NCI-H1694 treated with DMSO at 0.1 percent for 48 hours (cell line): ENCODE measurements around the gene SLC35F4.

Experiments
- DNase-seq: peaks from one replicate; lab custom pipeline; 2025; lab: John Stamatoyannopoulos, UW

Gene SLC35F4

DNA sequence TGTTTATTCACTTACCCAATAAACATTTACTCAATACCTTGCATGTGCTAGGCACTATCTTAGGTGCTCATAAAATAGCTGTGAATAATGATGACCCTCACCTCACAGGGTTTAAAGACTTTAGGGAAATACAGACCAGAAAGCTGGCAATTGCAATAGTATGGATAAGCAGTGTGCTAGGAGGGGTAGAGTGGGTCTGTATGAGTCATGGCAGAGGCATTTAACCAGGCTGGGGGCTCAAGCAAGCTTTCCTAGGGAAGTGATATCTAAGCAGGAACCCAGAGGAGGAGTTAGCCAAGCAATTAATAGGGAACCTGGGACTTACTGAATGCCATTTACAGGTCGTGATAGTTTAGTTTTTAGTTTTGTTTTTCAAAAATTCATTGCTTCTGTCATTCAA is 248.4 kb downstream of the SLC35F4 start:
- no peak for DNase-seq

- DNase-seq: no peak
Observed at GRCh38 chr14:57612946-57613345, 252.9 kb downstream of the SLC35F4 start.

DNA sequence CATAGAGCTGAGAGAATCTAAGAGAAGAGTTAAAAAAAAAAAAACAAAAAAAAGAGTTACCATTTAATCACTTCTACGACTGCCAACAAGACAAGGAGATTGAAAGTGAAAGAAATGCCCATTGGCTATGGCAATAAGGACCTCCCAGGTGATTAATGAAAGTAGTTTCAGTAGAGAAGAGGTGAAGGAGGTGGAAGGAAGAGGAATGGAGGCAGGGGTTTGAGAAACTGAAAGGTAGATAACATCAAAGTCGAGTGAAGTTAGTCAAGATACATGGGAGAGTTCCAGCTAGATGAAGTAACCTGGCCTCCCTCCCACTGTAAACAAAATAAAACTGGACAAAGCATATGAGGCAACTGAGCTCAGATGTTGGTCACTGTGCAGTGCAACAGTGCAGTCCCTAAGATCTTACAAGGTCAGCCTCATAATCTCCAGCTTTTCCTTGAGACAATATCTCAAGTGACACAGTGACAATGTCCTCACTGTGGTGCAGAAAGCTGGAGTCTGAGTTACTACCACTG is 254.3 kb downstream of the SLC35F4 start:
- no peak for DNase-seq

DNA sequence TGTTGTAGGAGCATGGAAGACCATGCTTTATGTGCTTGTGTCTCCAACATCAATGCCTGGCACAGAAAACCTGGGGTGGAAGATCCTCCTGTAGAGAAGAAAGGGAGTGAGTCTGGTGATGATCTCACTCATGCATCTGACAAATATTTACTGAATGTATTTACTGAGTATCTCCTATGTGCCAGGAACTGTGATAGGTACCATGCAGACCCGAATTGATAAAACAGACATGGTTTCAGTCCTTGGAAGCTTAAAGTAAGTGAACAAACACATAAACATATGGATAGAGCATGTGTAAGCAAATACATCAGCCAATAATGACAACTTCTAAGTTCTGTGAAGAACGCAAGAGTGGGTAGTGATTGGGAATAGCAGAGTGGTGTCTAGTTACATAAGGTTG is 255.3 kb downstream of the SLC35F4 start:
- DNase-seq: no peak

GRCh38 chr14:57609192-57610075 is 256.5 kb downstream of the SLC35F4 start:
- DNase-seq: peak; percentile 22

DNA sequence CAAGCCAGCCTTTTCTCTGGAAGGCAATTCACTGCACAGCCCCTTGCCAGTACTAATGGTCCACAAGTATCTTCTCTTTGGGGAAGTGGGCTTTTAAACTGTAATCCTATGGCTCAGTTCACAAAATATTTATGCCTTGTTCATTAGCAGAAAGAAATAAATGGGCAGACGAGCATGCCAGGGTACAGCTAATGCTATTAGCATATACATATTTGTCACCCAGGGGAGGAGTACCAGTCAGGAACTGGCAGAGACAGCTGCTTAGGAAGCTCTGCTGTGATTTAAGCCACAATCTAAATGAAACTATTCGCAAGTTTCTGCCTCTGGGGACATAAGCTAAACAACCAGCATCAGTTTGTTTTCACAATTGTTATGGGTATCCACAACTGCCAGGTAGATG is 258.8 kb downstream of the SLC35F4 start:
- DNase-seq: no peak

DNA sequence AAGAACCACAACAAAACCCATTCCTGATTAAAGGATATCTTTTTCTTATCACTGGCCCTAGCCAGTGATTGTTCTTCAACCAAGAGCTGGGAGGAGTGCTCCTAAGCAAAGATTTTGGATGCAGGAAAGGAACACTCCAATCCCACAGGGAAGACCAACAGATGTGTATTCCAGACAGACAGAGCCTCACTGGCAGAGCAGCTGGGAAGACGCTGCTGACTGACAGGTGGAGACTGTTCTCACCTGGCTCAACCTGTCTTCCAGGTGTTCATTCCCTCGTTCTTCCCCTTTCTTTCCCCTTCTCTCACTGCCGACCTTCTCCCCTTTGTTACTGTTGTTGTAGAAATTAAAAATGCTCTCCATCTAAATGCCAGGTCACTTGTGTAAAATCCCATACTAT is 282.5 kb downstream of the SLC35F4 start:
- DNase-seq: no peak

DNA sequence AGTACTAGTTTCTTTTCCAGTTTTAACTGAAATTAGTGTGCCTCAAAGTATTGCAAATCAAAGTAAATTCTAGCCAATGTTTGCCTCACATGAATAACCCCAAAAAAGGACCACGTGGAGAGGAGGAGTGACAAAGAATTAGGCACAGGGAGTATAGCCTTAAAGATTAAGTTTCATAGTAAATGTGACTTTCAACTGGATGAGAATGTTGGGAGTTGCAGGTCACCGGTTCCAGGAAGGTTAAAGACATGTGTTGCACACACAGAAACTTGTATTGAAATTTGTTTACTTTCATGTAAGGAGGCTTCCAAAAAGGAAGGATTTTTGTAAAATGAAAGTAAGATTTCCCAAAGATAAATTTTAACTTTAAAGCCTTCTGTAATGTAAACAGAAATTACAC is 283.1 kb downstream of the SLC35F4 start:
- DNase-seq: no peak

DNA sequence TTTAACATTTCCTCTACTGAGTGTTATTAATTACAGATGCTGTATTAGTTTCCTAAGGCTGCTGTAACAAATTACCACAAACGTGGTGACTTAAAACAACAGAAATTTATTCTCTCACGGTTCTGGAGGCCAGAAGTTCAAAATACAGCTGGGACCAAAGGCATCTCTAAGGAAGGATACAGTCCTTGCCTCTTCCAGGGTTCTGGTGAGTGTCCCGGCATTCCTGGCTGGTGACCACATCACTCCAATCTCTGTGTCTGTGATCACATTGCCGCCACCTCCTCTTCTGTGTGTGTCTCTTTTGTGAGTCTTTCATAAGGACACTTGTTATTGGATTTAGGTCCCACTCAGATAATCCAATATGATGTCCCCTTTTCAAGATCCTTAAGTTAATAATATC is 287.1 kb downstream of the SLC35F4 start:
- no peak for DNase-seq

GRCh38 chr14:57576498-57576897 is 289.4 kb downstream of the SLC35F4 start:
- DNase-seq: no peak

DNA sequence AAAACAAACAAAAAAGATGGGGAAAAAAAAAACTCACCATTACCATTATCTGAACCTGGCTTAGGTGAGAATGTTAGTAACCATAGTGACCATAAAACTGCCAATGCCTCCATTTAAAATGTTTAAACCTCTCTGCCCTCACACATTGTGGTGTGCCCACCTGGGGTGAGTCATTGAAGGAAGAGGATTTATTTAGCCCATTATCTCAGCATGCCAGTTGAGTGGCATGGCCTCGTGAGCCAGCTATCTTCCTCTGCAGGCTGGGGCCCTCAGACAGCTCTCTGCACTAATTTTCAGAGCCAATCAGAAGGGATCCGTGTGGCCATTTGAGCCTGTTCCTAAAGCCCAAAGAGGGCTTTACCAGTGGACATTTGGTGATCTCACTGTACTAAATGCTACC is 290.4 kb downstream of the SLC35F4 start:
- no peak for DNase-seq

DNA sequence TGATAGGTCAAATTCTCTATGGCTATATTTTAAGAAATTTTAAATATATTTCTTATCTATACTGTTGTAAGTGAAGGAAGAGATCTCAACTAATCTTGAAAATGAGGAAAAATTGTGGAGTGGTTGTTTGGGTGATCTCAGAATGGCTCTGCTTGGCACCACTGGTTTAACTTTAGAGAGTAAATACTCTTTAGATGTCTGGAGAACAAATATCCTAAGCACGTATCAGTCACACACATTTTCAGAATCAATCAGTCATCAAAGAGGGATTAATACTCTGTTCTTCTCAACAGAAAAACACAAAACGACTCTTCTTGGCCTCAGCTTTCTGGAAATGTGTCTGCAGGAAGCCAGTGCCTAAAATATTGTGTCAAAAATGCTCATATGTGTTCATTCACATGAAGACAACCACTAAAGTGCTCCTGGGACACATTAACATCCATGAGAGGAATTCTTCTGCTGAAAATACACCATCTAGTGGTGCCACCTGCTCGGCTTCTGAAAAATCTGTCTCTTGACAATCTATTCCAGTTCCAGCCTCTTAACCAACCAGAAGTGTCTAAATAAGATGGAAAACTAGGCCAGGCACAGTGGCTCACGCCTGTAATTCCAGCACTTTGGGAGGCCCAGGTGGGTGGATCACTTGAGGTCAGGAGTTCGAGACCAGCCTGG is 291.1 kb downstream of the SLC35F4 start:
- DNase-seq: peak; percentile 8

GRCh38 chr14:57573173-57573572 is 292.7 kb downstream of the SLC35F4 start:
- no peak for DNase-seq

DNA sequence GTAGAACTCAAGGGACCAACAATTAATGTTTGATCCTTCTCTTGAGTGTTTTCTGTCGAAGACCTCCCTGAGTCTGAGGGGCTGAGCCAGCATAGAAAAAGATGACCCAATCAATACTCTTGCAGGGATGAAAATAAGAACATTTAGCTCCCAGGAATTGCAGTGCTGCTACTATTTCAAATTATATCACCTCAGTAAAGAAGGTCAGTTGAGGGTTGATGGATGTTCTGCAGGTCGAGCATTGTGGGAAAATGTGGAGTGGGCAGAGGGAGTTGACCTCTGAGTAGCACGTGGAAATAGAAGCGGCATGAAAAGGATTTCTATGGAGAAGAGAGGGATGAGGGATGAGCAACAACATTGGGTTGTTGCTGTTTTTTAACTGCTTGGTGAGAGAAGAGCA is 297.3 kb downstream of the SLC35F4 start:
- no peak for DNase-seq

DNA sequence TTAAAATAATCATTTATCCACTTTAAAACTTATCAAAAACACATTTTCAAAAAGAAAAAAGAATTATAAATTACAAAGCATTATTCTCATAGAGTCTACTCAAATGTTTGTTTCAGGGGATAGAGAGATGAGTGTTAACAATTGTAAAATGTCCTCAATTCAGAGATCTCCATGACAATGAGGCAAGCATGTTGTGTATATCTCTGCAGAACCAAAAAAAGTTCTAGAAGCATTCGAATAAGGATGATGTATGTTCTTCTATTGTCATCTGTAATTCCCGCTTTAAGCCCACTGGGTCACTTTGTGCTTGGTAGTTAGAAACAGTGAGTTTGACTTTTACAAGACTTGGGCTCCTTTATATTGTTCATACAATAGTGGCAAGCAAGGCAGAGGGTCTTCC is 298.7 kb downstream of the SLC35F4 start:
- no peak for DNase-seq

- no peak for DNase-seq
Observed at GRCh38 chr14:57560681-57561080, 305.2 kb downstream of the SLC35F4 start.

DNA sequence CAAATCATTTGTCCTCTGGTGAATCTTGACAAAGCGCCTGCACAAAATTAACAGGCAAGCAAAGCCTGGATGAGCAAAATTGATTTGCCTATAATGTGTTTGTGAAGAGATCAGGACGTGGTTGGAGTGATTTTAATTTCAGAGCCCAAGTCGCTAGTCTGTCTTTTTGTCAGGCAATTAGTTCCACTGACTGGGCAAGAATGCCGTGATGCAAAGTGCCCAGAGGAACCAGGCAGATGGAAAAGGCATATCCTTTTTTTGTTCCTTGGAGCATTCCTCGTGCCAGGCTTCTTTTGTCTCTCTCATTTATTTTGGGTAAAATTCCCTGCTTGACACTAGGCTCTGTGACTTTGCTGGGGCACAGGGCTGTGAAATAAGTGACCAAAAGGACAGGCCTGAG is 306.3 kb downstream of the SLC35F4 start:
- peak; percentile 19 for DNase-seq

DNA sequence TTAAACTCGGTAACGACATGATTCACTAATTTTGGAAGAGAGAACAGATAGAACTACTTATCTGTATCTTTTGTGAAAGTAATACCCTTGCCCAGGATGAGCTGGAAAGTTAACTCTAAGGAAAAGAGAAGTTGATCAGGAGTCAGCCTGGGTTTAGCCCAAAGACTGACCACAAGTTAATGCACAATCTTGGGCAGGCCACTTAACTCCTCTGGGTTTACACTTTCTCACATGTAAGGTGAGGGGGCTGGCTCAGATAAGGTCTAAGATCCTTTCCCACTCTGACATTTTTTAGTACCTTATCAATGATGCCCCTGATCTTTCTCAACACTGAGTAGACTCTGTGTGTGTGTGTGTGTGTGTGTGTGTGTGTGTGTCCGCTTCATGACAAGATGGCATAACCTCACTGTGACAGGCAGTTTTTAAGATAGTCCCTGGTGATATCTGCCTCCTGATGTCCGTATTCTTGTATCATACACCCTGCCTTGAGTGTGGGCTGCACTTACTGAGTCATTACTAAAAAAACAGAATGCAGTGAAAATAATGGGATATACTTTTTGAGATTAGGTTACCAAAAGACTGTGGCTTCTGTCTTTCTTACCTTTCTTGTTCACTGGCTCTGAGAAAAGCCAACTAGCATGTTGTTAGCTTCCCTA is 316.0 kb downstream of the SLC35F4 start:
- no peak for DNase-seq

DNA sequence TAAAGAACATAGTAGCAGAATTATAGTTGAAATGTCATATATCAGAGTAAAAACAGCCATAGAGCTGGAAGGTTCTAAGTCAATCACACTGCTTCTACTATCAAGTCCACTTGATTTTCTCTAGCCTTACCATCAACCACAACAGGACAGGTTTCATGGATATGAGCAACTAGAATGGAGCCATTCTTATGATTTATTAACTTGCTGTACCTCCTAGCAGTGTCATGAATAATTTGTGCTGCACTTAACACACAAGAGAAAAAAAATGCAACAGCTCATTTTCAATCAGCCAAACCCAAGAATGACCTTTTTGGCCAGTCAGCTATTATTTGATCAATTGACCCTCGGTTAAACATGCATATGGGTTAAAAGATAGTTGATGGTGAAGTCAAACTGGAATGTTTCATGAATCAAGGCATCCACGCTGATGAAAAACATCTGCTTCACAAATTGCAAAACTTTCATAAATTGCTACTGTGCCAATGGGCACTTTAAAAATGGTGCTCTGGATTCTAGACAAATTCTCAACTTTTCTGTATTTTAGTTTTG is 316.8 kb downstream of the SLC35F4 start:
- no peak for DNase-seq

DNA sequence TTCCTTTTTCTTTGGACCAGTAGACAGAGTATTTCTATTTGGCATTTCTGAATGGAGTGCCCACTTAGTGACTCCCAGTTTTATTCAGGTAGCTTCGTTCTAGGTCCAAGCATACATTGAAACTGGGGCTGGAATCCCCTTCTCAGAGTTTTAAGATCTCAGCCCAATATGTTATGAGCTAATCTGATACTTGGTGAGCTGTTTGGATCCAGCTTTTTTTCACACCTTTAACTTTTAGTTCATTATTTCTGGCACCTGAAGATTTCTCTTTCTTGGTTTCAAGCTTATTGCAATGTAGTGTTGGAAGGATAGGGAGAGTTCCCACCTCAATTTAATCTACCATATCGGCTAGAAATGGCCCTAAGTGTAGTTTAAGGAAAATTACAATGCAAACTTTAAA is 318.8 kb downstream of the SLC35F4 start:
- no peak for DNase-seq

DNA sequence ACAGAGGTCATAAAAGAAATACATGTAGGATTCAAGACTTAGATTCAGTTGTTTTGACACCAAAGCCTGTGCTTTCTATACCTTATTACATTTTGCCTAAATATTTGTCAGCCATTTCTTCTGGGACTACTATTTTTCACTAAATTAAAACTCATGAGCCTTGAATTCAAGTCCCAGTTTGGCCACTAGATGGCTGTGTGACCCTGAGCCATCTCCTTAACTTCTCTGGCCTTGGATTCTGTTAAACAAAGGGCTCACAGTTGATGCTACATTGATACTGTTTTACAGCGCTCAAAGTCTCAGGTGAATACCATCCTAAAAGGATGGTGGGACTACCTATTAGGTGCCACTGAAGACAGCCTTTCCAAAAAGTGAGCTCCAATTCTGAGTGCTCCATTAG is 332.7 kb downstream of the SLC35F4 start:
- DNase-seq: no peak

DNA sequence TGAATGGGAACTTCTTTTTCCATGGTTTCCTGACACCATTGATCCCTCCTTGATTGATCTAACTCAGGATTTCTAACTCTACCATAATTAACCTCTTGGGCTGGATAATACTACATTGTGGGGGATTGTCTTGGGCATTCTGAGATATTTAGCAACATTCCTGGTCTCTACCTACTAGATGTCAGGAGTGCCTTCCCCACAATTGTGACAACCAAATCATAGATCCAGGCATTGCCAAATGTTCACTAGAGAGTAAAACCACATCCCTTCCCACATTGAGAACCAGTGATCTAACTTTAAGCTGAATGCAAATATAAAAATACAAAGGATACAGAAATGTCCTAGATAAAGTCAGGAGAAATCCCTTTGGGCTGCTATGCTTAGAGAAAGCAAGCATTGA is 335.3 kb downstream of the SLC35F4 start:
- DNase-seq: no peak

GRCh38 chr14:57526942-57527341 is 338.9 kb downstream of the SLC35F4 start:
- DNase-seq: no peak
